Gastrocnemius medialis (tissue), 4 donors: ENCODE results near the gene HPCAL1. TPM values are rescaled to one million over a fixed set of nuclear protein-coding genes. Genes with fewer than 3 reads are reported as not detected.

Source experiments
- ATAC-seq, 2 donors: fragments of 150-250 bp; one replicate each; pipeline ENCODE4 v1.9.1; 2016
- DNase-seq, 2 donors: peaks; one replicate each; pipeline ENCODE4 v3.0.0-alpha.2; 2019
- H3K27ac ChIP-seq, 4 donors: fragments of 200-600 bp; sonication (generic); 1 replicate in 1 of 4; 2 replicates in 3 of 4; pipeline ENCODE4 v1.5.1; 2016 to 2018; ENCODE audit warnings: mild to moderate bottlenecking in 2 of 4, moderate library complexity in 1 of 4
- H3K27me3 ChIP-seq, 3 donors: fragments of 200-600 bp; sonication (generic) in 2 of 3; 1 replicate in 1 of 3; 2 replicates in 2 of 3; pipeline versions ENCODE4 v1.5.1 to v1.6.0; 2016 to 2019; ENCODE audit warnings: mild to moderate bottlenecking in 1 of 3, moderate library complexity in 1 of 3
- H3K36me3 ChIP-seq, 2 donors: fragments of 200-600 bp; sonication (generic) in 1 of 2; one replicate each; pipeline ENCODE4 v1.5.1; 2017 to 2018
- H3K4me1 ChIP-seq, 2 donors: fragments of 200-600 bp; sonication (generic) in 1 of 2; one replicate each; pipeline ENCODE4 v1.5.1; 2016 to 2017; ENCODE audit warnings: mild to moderate bottlenecking in 2 of 2
- H3K4me3 ChIP-seq, 4 donors: fragments of 200-600 bp; sonication (generic) in 3 of 4; 1 replicate in 1 of 4; 2 replicates in 3 of 4; pipeline ENCODE4 v1.5.1; 2016 to 2019; ENCODE audit warnings: mild to moderate bottlenecking in 2 of 4
- H3K9me3 ChIP-seq, 3 donors: fragments of 200-600 bp; sonication (generic) in 2 of 3; 1 replicate in 1 of 3; 2 replicates in 2 of 3; pipeline ENCODE4 v1.5.1; 2016 to 2019
- CTCF ChIP-seq, 5 experiments: fragments of 450-650 bp in 3 of 5; fragments of 200-600 bp in 2 of 5; sonication (generic) in 2 of 5; IDR thresholded peaks in 4 of 5; conservative IDR thresholded peaks in 1 of 5; 1 replicate in 4 of 5; 2 replicates in 1 of 5; pipeline ENCODE4 v1.5.1; 2016 to 2019; ENCODE audit warnings: antibody characterized with exemption in 5 of 5, mild to moderate bottlenecking in 3 of 5, moderate library complexity in 3 of 5
- POLR2A ChIP-seq, 2 donors: fragments of 450-650 bp; IDR thresholded peaks; one replicate each; pipeline ENCODE4 v1.6.1; 2017; ENCODE audit warnings: antibody characterized with exemption in 2 of 2, mild to moderate bottlenecking in 2 of 2, moderate library complexity in 2 of 2
- in situ Hi-C, 4 donors: fragments of 200-750 bp; cut with MboI; loops; one replicate each; pipeline versions ENCODE4 v1.15.0 to v1.8.0; 2017; ENCODE audit warnings: low sequenced_read_pairs in 4 of 4
- intact Hi-C: fragments of 100-400 bp; cut with DNase I; formaldehyde crosslinking; loops from one replicate; pipeline ENCODE4 v1.15.1; 2023; ENCODE audit warnings: low total_unique reads
- total RNA-seq, 4 donors: library from RNA; depleted of rRNA; stranded (reverse); fragments of >200 nt; gene quantifications; one replicate each; pipeline versions ENCODE4 v1.1.0 to v1.2.3, GENCODE V29; 2016

Gene HPCAL1
- total RNA-seq, 4 donors from 2014 or later, result 29.0 to 45.5 (median 34.5) TPM

DNA sequence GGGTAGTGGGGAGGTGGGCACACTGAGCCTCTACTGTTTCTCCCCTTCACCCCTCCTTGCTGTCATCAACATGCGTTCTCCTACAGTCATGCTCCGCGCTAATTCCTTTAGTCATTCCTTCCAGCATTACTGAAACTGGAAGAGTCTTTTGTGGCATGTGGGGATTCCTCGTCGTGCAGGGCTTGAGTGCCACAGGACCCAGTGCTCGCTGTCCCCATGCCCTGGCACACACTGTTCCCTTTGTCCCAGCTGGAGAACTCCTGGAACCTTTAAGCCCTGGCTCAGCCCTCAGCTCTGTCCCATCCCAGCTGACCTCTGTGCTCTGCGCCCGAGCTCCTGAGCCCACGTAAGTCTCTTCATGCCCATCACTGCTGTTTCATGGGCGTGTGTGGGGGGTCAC is 103.3 kb downstream of the HPCAL1 start:
- Histone ChIP-seq H3K4me1 (peaks cover 53 to 64% of the 10 kb centered on the region in 2 donors), H3K36me3 (no peaks in the 10 kb centered on the region), H3K27ac (peak overlapping the region; percentile 66 to 88 (median 81)), H3K4me3 (peak overlapping the region in 3 of 4 donors; percentile 10 to 21 (median 11)), H3K27me3 (no peaks in the 10 kb centered on the region), H3K9me3 (no peaks in the 10 kb centered on the region)
- ATAC-seq (peak; percentile 56 to 59), DNase-seq (peak; percentile 76 to 87)
- TF ChIP-seq CTCF (IDR thresholded peaks at IDR 0.05 in 4 of 5, conservative IDR thresholded peaks at IDR 0.05 in 1 of 5) (no peak), POLR2A (IDR thresholded peaks at IDR 0.05) (no peak)
- intact Hi-C loops, result loop anchor here (5.0 kb wide), 1 partner anchor 264 kb away; no protein-coding TSS in a partner anchor
- in situ Hi-C loops, result loop anchor here in 1 of 4 donors (10.0 kb wide), 1 partner anchor 281 kb away; the partner anchor contains the start of gene RRM2

GRCh38 chr2:10406491-10407188 is 103.9 kb downstream of the HPCAL1 start:
- intact Hi-C loops, result loop anchor here (1.0 to 5.0 kb wide), 2 partner anchors 264 to 282 kb away; no protein-coding TSS in a partner anchor
- TF ChIP-seq POLR2A (IDR thresholded peaks at IDR 0.05) (no peak), CTCF (IDR thresholded peaks at IDR 0.05 in 4 of 5, conservative IDR thresholded peaks at IDR 0.05 in 1 of 5) (no peak)
- ATAC-seq, result no peak
- Histone ChIP-seq H3K27me3 (no peaks in the 10 kb centered on the region), H3K9me3 (no peaks in the 10 kb centered on the region), H3K4me3 (peak overlapping the region in 2 of 4 donors; percentile 10 to 21), H3K4me1 (peaks cover 53 to 62% of the 10 kb centered on the region in 2 donors), H3K36me3 (no peaks in the 10 kb centered on the region), H3K27ac (peak overlapping the region; percentile 66 to 88 (median 81))
- no peak for DNase-seq
- in situ Hi-C loops, result loop anchor here in 1 of 4 donors (10.0 kb wide), 1 partner anchor 282 kb away; the partner anchor contains the start of gene RRM2

DNA sequence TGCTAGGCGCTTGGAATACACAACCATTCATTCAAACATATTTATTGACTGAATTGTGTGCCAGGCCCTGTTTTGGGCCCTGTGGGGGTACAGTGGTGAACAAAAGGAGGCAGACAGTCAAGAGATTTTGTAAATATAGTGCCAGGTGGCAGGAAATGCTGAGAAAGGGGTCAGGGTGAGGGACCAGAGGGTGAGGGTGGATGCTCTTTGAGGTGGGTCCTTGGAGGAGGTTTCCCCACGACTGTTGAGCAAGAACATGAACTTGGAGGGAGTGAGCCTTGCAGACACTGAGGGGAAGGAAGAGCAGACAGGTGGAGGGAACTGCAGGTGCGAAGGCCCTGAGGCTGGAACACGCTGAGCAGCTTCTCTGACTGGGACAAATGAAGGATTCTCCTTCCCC is 104.7 kb downstream of the HPCAL1 start:
- peak overlapping the region; percentile 62 to 82 (median 73) for H3K27ac ChIP-seq

More for the DNA sequence above, 104.7 kb downstream of the HPCAL1 start:
- Histone ChIP-seq H3K4me1 (peaks cover 53 to 59% of the 10 kb centered on the region in 2 donors), H3K36me3 (no peaks in the 10 kb centered on the region), H3K27me3 (no peaks in the 10 kb centered on the region), H3K9me3 (no peaks in the 10 kb centered on the region), H3K4me3 (no peak overlapping the region)
- TF ChIP-seq POLR2A (IDR thresholded peaks at IDR 0.05), result no peak
- TF ChIP-seq CTCF (IDR thresholded peaks at IDR 0.05 in 4 of 5, conservative IDR thresholded peaks at IDR 0.05 in 1 of 5), result no peak
- in situ Hi-C loops, result loop anchor here in 1 of 4 donors (10.0 kb wide), 1 partner anchor 283 kb away; the partner anchor contains the start of gene RRM2
- intact Hi-C loops, result loop anchor here (1.0 to 5.0 kb wide), 2 partner anchors 265 to 283 kb away; no protein-coding TSS in a partner anchor
- no peak for DNase-seq
- no peak for ATAC-seq
